Stimulated activated CD8-positive, alpha-beta memory T cell treated with anti-CD3 and anti-CD28 coated beads, Interleukin-7, amount 100 ng/mL, for 1 hour (primary cell): ENCODE results near the gene PRAMEF13.
"Not testable (repeated sequence)": the region's sequence is repeated elsewhere in the genome, so short reads cannot be mapped to it uniquely, and the experiment has no call there.

Source experiments
- DNase-seq, 2 donors: peaks; one replicate each; pipeline ENCODE4 v3.0.0-alpha.2; 2020; ENCODE audit warnings: low read depth in 2 of 2

Gene PRAMEF13

GRCh38 chr1:13165531-13165930 is 35.7 kb downstream of the PRAMEF13 start, which contains the start of gene HNRNPCL4:
TSS of gene HNRNPCL4 (minus strand) at chr1:13165631. CDS start at chr1:13165467, 164 bp downstream.
- not testable (repeated sequence) for DNase-seq

- not testable (repeated sequence) for DNase-seq
Measured at GRCh38 chr1:13155909-13156308, 45.3 kb downstream of the PRAMEF13 start, which contains the start of gene PRAMEF26. TSS of gene PRAMEF26 (minus strand) at chr1:13156009. CDS start at chr1:13153095, 2,914 bp downstream.
